HCT116 (cell line): ENCODE measurements around the gene KRTAP25-1.

Experiments used
- CTCF ChIP-seq, 3 experiments: fragments of 200-600 bp in 1 of 3; sonication (generic) in 1 of 3; IDR thresholded peaks in 2 of 3; conservative IDR thresholded peaks in 1 of 3; 2 replicates each; pipeline ENCODE4 v1.5.1; 2012 to 2017; ENCODE audit warnings: low read depth in 2 of 3, low read length in 2 of 3, antibody characterized with exemption in 1 of 3, borderline replicate concordance in 1 of 3, control low read depth in 1 of 3, mild to moderate bottlenecking in 1 of 3, mixed read lengths in 1 of 3, mixed run types in 1 of 3, moderate library complexity in 1 of 3; ENCODE audit not compliant: insufficient read depth in 1 of 3
- EZH2phosphoT487 ChIP-seq: fragments of 200-600 bp; IDR thresholded peaks from 2 replicates; pipeline ENCODE4 v1.6.1; 2018; ENCODE audit warnings: antibody characterized with exemption, borderline replicate concordance
- JUND ChIP-seq: IDR thresholded peaks from 2 replicates; pipeline ENCODE4 v1.6.1; 2012
- POLR2AphosphoS5 ChIP-seq: IDR thresholded peaks from 2 replicates; pipeline ENCODE4 v1.6.1; 2011; ENCODE audit warnings: mild to moderate bottlenecking, low read depth, low read length, moderate library complexity
- SP1 ChIP-seq: IDR thresholded peaks from 2 replicates; pipeline ENCODE4 v1.6.1; 2012; ENCODE audit warnings: low read depth
- TCF7L2 ChIP-seq: IDR thresholded peaks from 2 replicates; pipeline ENCODE4 v1.7.0; 2011; ENCODE audit warnings: borderline replicate concordance, inconsistent platforms; ENCODE audit not compliant: insufficient read depth, insufficient read length; ENCODE audit errors: extremely low read depth

GRCh38 chr21:30271611-30272010 is 17.7 kb downstream of the KRTAP25-1 start:
- no peak for TF ChIP-seq SP1
- no peak for TF ChIP-seq POLR2AphosphoS5
- no peak for TF ChIP-seq EZH2phosphoT487
- TF ChIP-seq CTCF (IDR thresholded peaks at IDR 0.05 in 2 of 3, conservative IDR thresholded peaks at IDR 0.05 in 1 of 3; ENCODE audit: borderline replicate concordance in 1 of 3, insufficient read depth in 1 of 3, low read depth in 2 of 3, low read length in 2 of 3), result no peak
- no peak for TF ChIP-seq JUND
- TF ChIP-seq TCF7L2, result no peak
